Heart right ventricle (tissue), 16 donors: ENCODE data around the gene HTRA3. TPM values are rescaled to one million over a fixed set of nuclear protein-coding genes. Genes with fewer than 3 reads are reported as not detected.

ENCODE experiments used
- ATAC-seq, 8 donors: fragments of 200-7000 bp; cut with Tn5 transposase; one replicate each; pipeline ENCODE4 v1.9.1; 2020; ENCODE audit warnings: mild to moderate bottlenecking in 8 of 8, moderate library complexity in 8 of 8, moderate number of reproducible peaks in 1 of 8
- DNase-seq, 2 donors: peaks; one replicate each; pipeline ENCODE4 v3.0.0-alpha.2; 2020
- H3K27ac ChIP-seq, 10 donors: fragments of 200-600 bp; sonication (generic) in 2 of 10; one replicate each; pipeline versions ENCODE4 v1.5.0 to v1.8.0; 2020 to 2022; ENCODE audit warnings: mild to moderate bottlenecking in 3 of 10
- H3K27me3 ChIP-seq, 7 donors: fragments of 200-600 bp; one replicate each; pipeline ENCODE4 v1.8.0; 2021 to 2022; ENCODE audit warnings: mild to moderate bottlenecking in 2 of 7
- H3K36me3 ChIP-seq, 9 donors: fragments of 200-600 bp; sonication (generic) in 1 of 9; one replicate each; pipeline versions ENCODE4 v1.5.0 to v1.8.0; 2020 to 2022; ENCODE audit warnings: mild to moderate bottlenecking in 2 of 9
- H3K4me1 ChIP-seq, 9 donors: fragments of 200-600 bp; sonication (generic) in 1 of 9; one replicate each; pipeline versions ENCODE4 v1.5.0 to v1.8.0; 2020 to 2022; ENCODE audit warnings: mild to moderate bottlenecking in 4 of 9
- H3K4me3 ChIP-seq, 10 donors: fragments of 200-600 bp; sonication (generic) in 2 of 10; one replicate each; pipeline versions ENCODE4 v1.5.0 to v1.8.0; 2020 to 2022; ENCODE audit warnings: mild to moderate bottlenecking in 7 of 10, moderate library complexity in 2 of 10
- H3K9me3 ChIP-seq, 11 donors: fragments of 200-600 bp in 10 of 11; sonication (generic) in 2 of 11; one replicate each; pipeline versions ENCODE4 v1.5.0 to v1.8.0; 2013 to 2022; ENCODE audit warnings: mild to moderate bottlenecking in 2 of 11, control low read depth in 1 of 11, moderate library complexity in 1 of 11
- CTCF ChIP-seq, 9 donors: fragments of 200-600 bp; sonication (generic) in 2 of 9; IDR thresholded peaks; one replicate each; pipeline versions ENCODE4 v1.5.0 to v1.8.0; 2021 to 2022; ENCODE audit warnings: antibody characterized with exemption in 9 of 9, mild to moderate bottlenecking in 5 of 9, moderate library complexity in 1 of 9
- WGBS, 2 donors: extraction: QIAGEN DNeasy Blood & Tissue Kit; methylation state at CpG; one replicate each; pipeline ENCODE4 v1.1.7; 2013; ENCODE audit warnings: inconsistent platforms in 1 of 2; 5-methylcytosine and 5-hydroxymethylcytosine counted together
- intact Hi-C, 10 donors: fragments of 100-400 bp; cut with DNase I; formaldehyde crosslinking; loops; one replicate each; pipeline versions ENCODE4 v1.11.1 to v1.14.2; 2022
- polyA plus RNA-seq, 2 donors: library from polyadenylated mRNA; stranded (reverse); fragments of 200-250 nt; gene quantifications; one replicate each; pipeline ENCODE4 v1.2.3, GENCODE V29; 2013
- total RNA-seq, 10 donors: library from RNA; stranded (reverse); fragmentation: NEBNext Ultra II Directional in 3 of 10; extraction: Animal tissue kit (Norgen Biotek cat#: 25700) in 3 of 10; gene quantifications; one replicate each; pipeline versions ENCODE4 v1.2.1 to v1.2.4, GENCODE V29; 2021 to 2023
- donor health status: Arrhythmogenic right ventricular cardiomyopathy.
- donor health status: ischemic (EF 13 %, LVEDD 7.1; RV severe dilation, severe dysfunction).
- donor health status: healthy with polysubstance abuse.
- donor health status: DM: no; HTN: yes; CAD: no.
- donor health status: DM: no; HTN: no; CAD: no.
- donor health status: ischemic (EF 25% LVEDD 6.9; RV normal size, moderate dysfunction).
- donor health status: ischemic (EF 25% LVEDD 5.7; RV mildly dilated, moderate dysfunction).
- donor health status: healthy.
- donor health status: DM: yes; HTN: yes; CAD: no.
- donor health status: Ischemic cardiomyopathy.
- donor health status: ischemic (EF 35%, LVEDD 5.7; RV mildly dilated, moderate dysfunction).
- donor health status: nonischemic (EF 11% LVEDD 7.7; RV severe dilation, severe dysfunction).
- donor health status: DM: yes; HTN: yes; CAD: no.
- donor health status: PGD.
- donor health status: ischemic (EF 29% LVEDD 5.4; RV normal size, mild dysfunction).
- donor health status: nonischemic (EF 23%, LVEDD 6.1; RV moderate dilation, normal function).

Gene HTRA3
- total and polyA plus RNA-seq, 12 donors: 20.2 to 82.5 (median 54.2) TPM

GRCh38 chr4:8270912-8271815 lies 1.6 kb downstream of the HTRA3 start:
- intact Hi-C loops: loop anchor here in 4 of 10 donors (5.0 to 10.0 kb wide), 3 partner anchors 46 to 134 kb away; no protein-coding TSS in a partner anchor
- ATAC-seq (no peak), DNase-seq (peak in 1 of 2 donors; percentile 12)
- TF ChIP-seq CTCF (IDR thresholded peaks at IDR 0.05): no peak
- peaks cover 52 to 88% (median 66%) of the 10 kb centered on the region in 9 donors for H3K4me1 ChIP-seq
- peak overlapping the region; percentile 19 to 64 (median 54) for H3K4me3 ChIP-seq
- H3K27ac ChIP-seq: peak overlapping the region in 9 of 10 donors; percentile 19 to 86 (median 72)
- H3K36me3 ChIP-seq: no peaks in the 10 kb centered on the region
- WGBS, 2 donors: 76 to 79% methylated on average over 27 of the region's 27 CpGs
- peaks cover 0 to 17% (median 0%) of the 10 kb centered on the region in 7 donors for H3K27me3 ChIP-seq
- no peaks in the 10 kb centered on the region for H3K9me3 ChIP-seq

- Histone ChIP-seq H3K9me3 (no peaks in the 10 kb centered on the region), H3K4me1 (peaks cover 57 to 90% (median 69%) of the 10 kb centered on the region in 9 donors), H3K4me3 (peak overlapping the region in 9 of 10 donors; percentile 48 to 64 (median 55)), H3K27ac (peak overlapping the region in 8 of 10 donors; percentile 1 to 86 (median 74)), H3K36me3 (no peaks in the 10 kb centered on the region), H3K27me3 (peaks cover 0 to 17% (median 0%) of the 10 kb centered on the region in 7 donors)
- DNase-seq: no peak
- intact Hi-C loops: loop anchor here in 5 of 10 donors (2.0 to 10.0 kb wide), 4 partner anchors 45 to 133 kb away; no protein-coding TSS in a partner anchor
- 88 to 89% methylated on average over 10 of the region's 10 CpGs for WGBS, 2 donors
- TF ChIP-seq CTCF (IDR thresholded peaks at IDR 0.05): no peak
- no peak for ATAC-seq
These were observed 2.3 kb downstream of the HTRA3 start for GRCh38 chr4:8271821-8272220.

GRCh38 chr4:8272472-8273428 lies 3.2 kb downstream of the HTRA3 start:
- Histone ChIP-seq H3K4me3 (peak overlapping the region in 8 of 10 donors; percentile 48 to 64 (median 57)), H3K9me3 (no peaks in the 10 kb centered on the region), H3K4me1 (peaks cover 58 to 90% (median 69%) of the 10 kb centered on the region in 9 donors), H3K27me3 (peaks cover 0 to 17% (median 0%) of the 10 kb centered on the region in 7 donors), H3K27ac (peak overlapping the region; percentile 69 to 86 (median 75)), H3K36me3 (no peaks in the 10 kb centered on the region)
- ATAC-seq: peak; percentile 9 to 57 (median 48)
- DNase-seq: peak; percentile 56 to 58
- intact Hi-C loops: loop anchor here in 5 of 10 donors (2.0 to 10.0 kb wide), 4 partner anchors 45 to 132 kb away; no protein-coding TSS in a partner anchor
- peak in 1 of 9 donors; percentile 11 for TF ChIP-seq CTCF (IDR thresholded peaks at IDR 0.05)
- 39 to 46% methylated on average over 30 of the region's 30 CpGs for WGBS, 2 donors
